Karpas-422 (cell line): ENCODE results near the gene PLCB1. TPM values are rescaled to one million over a fixed set of nuclear protein-coding genes. Genes with fewer than 3 reads are reported as not detected.

Experiments
- DNase-seq: peaks from one replicate; pipeline ENCODE4 v3.0.0-alpha.2; 2015
- H2AFZ ChIP-seq: fragments of 200-600 bp; sonication (generic); 2 replicates; pipeline ENCODE4 v1.6.1; 2014; ENCODE audit warnings: antibody characterized with exemption, low read length, mixed read lengths
- H3K27ac ChIP-seq: fragments of 200-600 bp; sonication (generic); 2 replicates; pipeline ENCODE4 v1.5.1; 2014; ENCODE audit warnings: mild to moderate bottlenecking, low read length, moderate library complexity
- H3K27me3 ChIP-seq: fragments of 200-600 bp; sonication (generic); 2 replicates; pipeline ENCODE4 v1.6.1; 2014; ENCODE audit warnings: low read length, mixed read lengths
- H3K36me3 ChIP-seq: fragments of 200-600 bp; sonication (generic); 2 replicates; pipeline ENCODE4 v1.6.1; 2014; ENCODE audit warnings: low read length, mixed read lengths; ENCODE audit not compliant: insufficient read depth
- H3K4me1 ChIP-seq: fragments of 200-600 bp; sonication (generic); 2 replicates; pipeline ENCODE4 v1.6.1; 2014; ENCODE audit warnings: mild to moderate bottlenecking, low read length, mixed read lengths
- H3K4me2 ChIP-seq: fragments of 200-600 bp; sonication (generic); 2 replicates; pipeline ENCODE4 v1.6.1; 2014; ENCODE audit warnings: low read length, low read depth, mild to moderate bottlenecking; ENCODE audit not compliant: poor library complexity, severe bottlenecking
- H3K4me3 ChIP-seq: fragments of 200-600 bp; sonication (generic); 2 replicates; pipeline ENCODE4 v1.5.1; 2014; ENCODE audit warnings: mild to moderate bottlenecking, antibody characterized with exemption, low read length, mixed read lengths
- H3K79me2 ChIP-seq: fragments of 200-600 bp; sonication (generic); 2 replicates; pipeline ENCODE4 v1.6.1; 2014; ENCODE audit warnings: mild to moderate bottlenecking, low read length, mixed read lengths
- H3K9ac ChIP-seq: fragments of 200-600 bp; sonication (generic); 2 replicates; pipeline ENCODE4 v1.6.0; 2014; ENCODE audit warnings: low read length
- H3K9me2 ChIP-seq: fragments of 200-600 bp; sonication (generic), shearing (Covaris generic); replicated peaks from 2 replicates; pipeline ENCODE4 v1.6.0; 2014; ENCODE audit warnings: mild to moderate bottlenecking, low read length, moderate library complexity; ENCODE audit not compliant: insufficient read depth
- H3K9me3 ChIP-seq: fragments of 300-700, 200-600 bp; sonication (generic); 2 replicates; pipeline ENCODE4 v1.6.1; 2014; ENCODE audit warnings: low read length, mixed read lengths
- H4K20me1 ChIP-seq: fragments of 200-600 bp; sonication (generic); 2 replicates; pipeline ENCODE4 v1.6.1; 2014; ENCODE audit warnings: mild to moderate bottlenecking, antibody characterized with exemption, low read length, low read depth; ENCODE audit not compliant: insufficient read depth
- total RNA-seq: library from RNA; depleted of rRNA; stranded (reverse); fragments of >200 nt; shearing (Covaris generic); gene quantifications from 2 replicates; pipeline ENCODE4 v1.2.3, GENCODE V29; 2014; ENCODE audit warnings: low replicate concordance

Gene PLCB1
- total RNA-seq, 1 experiment from 2014 or later, result 0.82 TPM

DNA sequence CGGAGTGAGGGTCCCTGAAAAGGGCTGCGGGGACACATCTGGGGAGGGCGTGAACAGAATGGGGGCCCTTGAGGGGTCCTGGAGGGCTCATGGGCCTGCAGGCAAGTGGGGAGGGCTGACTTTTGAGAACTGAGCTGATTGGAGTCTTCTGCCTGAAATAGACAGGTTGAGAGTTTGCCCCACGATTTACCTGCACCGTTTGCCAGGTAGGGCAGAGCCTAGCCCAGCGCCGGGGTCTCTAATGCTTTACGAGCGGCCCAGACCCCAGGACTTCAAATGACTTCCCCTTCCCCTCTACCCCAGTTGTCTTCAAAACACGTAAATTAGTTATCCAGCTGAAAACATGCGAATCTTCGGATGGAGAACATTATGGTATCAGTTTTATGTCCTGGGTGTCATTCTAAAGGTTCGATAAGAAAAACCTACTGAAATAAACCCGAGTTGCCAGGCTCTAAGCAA, 1.3 kb downstream of the PLCB1 start:
- no peak overlapping the region for H3K9ac ChIP-seq
- H2AFZ ChIP-seq, result no peak overlapping the region
- DNase-seq, result no peak
- H3K27ac ChIP-seq, result no peak overlapping the region
- peaks cover 4% of the 10 kb centered on the region for H3K4me1 ChIP-seq
- no peaks in the 10 kb centered on the region for H3K9me2 ChIP-seq
- no peaks in the 10 kb centered on the region for H4K20me1 ChIP-seq
- no peak overlapping the region for H3K4me2 ChIP-seq
- H3K9me3 ChIP-seq, result no peaks in the 10 kb centered on the region
- H3K27me3 ChIP-seq, result 0 out of 2 replicates have a peak, but pooled peaks cover under 1% of the 10 kb centered on the region
- no peaks in the 10 kb centered on the region for H3K79me2 ChIP-seq
- H3K4me3 ChIP-seq, result no peak overlapping the region
- H3K36me3 ChIP-seq, result no peaks in the 10 kb centered on the region

DNA sequence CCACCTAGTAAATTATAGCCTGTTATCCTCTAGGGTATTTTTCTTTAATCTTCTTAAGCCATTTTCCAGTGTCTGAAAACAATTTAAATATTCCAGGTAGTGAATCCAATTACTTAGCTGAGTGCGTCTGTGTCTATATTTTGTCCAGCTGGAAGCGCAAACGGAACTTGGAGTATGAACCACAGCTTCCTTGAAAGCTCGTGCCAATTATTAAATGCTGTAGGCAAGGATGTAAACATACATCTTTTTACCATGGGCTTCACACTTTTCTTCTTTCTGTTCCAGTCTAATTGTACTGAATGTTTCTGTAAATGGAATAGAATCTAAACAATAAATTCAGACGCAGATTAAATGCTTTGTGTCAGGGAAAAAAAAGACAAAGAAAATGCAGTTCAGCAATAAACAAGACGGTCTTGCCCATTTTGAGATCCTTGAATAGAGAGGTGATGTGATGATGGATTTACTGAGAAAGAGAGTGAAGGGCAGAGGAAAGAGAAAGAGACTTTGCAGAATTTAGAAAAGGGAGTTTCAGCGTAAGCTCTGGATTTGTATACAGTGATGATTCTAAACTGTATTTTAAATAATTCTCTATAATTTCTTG, 1.9 kb downstream of the PLCB1 start:
- H3K4me1 ChIP-seq, result no peaks in the 10 kb centered on the region
- no peak for DNase-seq
- H3K4me2 ChIP-seq, result no peak overlapping the region
- no peak overlapping the region for H2AFZ ChIP-seq
- no peaks in the 10 kb centered on the region for H3K36me3 ChIP-seq
- no peaks in the 10 kb centered on the region for H3K79me2 ChIP-seq
- H4K20me1 ChIP-seq, result no peaks in the 10 kb centered on the region
- H3K9me2 ChIP-seq, result no peaks in the 10 kb centered on the region
- no peak overlapping the region for H3K27ac ChIP-seq
- H3K27me3 ChIP-seq, result 0 out of 2 replicates have a peak, but pooled peaks cover 3% of the 10 kb centered on the region
- no peaks in the 10 kb centered on the region for H3K9me3 ChIP-seq
- no peak overlapping the region for H3K9ac ChIP-seq
- H3K4me3 ChIP-seq, result no peak overlapping the region

DNA sequence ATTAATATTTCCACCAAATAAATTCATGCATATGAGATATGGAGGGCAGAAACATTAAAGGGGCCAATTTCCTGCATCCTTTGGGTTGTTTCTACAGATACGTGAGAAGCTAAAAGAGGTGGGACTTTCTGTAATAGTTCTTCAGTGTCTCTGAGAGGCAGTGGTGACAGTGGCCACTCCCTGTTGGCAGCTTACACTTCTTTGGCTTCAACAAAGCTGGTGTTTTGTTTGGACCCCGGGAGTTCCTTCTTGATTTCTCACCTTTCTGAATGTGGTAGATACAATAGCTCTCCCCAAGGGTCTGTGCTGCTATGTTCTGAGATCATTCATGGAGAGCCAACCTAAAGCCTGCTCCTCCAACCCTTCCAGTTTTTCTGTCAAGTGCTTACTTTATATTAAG, 7.8 kb downstream of the PLCB1 start:
- Histone ChIP-seq H3K4me2 (no peak overlapping the region), H3K79me2 (no peaks in the 10 kb centered on the region), H3K27me3 (0 out of 2 replicates have a peak, but pooled peaks cover 3% of the 10 kb centered on the region), H3K4me1 (no peaks in the 10 kb centered on the region), H2AFZ (no peak overlapping the region), H3K36me3 (no peaks in the 10 kb centered on the region), H3K27ac (no peak overlapping the region), H3K9ac (no peak overlapping the region), H3K9me3 (no peaks in the 10 kb centered on the region), H3K9me2 (no peaks in the 10 kb centered on the region), H3K4me3 (no peak overlapping the region), H4K20me1 (no peaks in the 10 kb centered on the region)
- no peak for DNase-seq

DNA sequence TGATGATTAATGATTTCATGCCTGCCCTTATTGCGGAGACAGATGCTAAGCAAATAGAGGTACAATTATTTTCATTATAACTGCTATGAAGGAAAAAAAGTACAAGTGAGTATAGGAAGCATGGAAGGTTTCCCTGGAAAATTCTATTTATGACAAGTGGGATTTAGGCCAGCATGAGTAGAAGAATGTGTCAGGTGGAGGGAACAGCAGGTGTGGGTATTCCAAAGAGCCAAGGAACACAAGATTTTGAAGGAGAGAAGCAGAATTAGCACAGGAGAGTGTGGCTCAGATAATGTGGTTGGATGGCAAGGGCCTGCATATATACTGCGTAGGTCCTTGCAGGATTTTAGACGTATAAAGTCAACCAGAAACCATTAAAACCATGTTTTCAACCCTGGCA, 11.4 kb downstream of the PLCB1 start:
- Histone ChIP-seq H3K36me3 (no peaks in the 10 kb centered on the region), H4K20me1 (no peaks in the 10 kb centered on the region), H2AFZ (no peak overlapping the region), H3K9ac (no peak overlapping the region), H3K4me1 (no peaks in the 10 kb centered on the region), H3K27me3 (0 out of 2 replicates have a peak, but pooled peaks cover under 1% of the 10 kb centered on the region), H3K4me3 (no peak overlapping the region), H3K4me2 (no peak overlapping the region), H3K79me2 (no peaks in the 10 kb centered on the region), H3K9me2 (no peaks in the 10 kb centered on the region), H3K27ac (no peak overlapping the region), H3K9me3 (no peaks in the 10 kb centered on the region)
- DNase-seq, result no peak

DNA sequence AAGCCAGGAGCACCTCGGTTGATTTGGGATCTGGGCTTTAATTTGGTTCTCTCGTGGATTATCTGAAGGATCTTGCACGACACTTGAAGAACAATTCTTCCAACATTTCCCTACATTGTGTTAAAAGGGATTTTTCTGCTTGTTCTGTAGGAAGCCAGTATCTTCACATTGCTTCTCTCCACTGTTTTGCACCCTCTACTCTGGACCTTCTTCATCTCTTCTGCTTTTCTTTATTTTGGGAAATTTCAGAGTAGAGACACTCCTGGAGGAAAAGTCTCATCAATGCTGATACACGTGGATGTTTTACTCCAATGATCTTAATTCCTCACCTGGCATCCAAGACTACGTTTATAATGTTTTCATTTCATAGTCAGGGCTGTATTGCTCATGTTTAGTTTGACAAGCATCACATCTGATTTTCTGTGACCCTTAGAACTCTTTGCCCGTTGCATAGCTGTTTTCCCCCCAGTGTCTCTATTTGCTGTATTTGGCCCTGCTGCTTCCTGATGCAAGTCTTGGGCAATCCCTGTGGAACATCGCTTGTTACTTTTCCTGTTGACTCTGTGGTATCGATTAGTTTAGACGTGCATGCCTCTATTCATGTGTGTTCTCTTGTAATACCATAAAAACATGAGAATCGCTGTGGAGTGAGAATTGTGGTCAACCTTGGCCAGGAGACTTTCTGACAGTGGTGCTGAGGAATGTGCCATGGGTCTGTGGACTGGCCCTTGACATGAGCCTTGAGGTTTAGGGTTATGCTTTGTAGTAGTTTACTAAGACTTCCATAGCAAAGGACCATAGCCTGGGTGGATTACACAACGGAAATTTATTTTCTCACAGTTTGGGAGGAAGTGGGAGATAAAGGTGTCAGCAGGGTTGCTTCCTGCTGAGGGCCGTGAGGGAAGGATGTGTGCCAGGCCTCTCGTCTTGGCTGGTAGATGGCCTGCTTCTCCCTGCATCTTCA, 12.5 kb downstream of the PLCB1 start:
- DNase-seq, result no peak
- Histone ChIP-seq H3K4me2 (no peak overlapping the region), H2AFZ (no peak overlapping the region), H4K20me1 (no peaks in the 10 kb centered on the region), H3K36me3 (no peaks in the 10 kb centered on the region), H3K9me3 (no peaks in the 10 kb centered on the region), H3K9me2 (no peaks in the 10 kb centered on the region), H3K4me1 (no peaks in the 10 kb centered on the region), H3K79me2 (no peaks in the 10 kb centered on the region), H3K27me3 (no peaks in the 10 kb centered on the region), H3K27ac (no peak overlapping the region), H3K9ac (no peak overlapping the region), H3K4me3 (no peak overlapping the region)

DNA sequence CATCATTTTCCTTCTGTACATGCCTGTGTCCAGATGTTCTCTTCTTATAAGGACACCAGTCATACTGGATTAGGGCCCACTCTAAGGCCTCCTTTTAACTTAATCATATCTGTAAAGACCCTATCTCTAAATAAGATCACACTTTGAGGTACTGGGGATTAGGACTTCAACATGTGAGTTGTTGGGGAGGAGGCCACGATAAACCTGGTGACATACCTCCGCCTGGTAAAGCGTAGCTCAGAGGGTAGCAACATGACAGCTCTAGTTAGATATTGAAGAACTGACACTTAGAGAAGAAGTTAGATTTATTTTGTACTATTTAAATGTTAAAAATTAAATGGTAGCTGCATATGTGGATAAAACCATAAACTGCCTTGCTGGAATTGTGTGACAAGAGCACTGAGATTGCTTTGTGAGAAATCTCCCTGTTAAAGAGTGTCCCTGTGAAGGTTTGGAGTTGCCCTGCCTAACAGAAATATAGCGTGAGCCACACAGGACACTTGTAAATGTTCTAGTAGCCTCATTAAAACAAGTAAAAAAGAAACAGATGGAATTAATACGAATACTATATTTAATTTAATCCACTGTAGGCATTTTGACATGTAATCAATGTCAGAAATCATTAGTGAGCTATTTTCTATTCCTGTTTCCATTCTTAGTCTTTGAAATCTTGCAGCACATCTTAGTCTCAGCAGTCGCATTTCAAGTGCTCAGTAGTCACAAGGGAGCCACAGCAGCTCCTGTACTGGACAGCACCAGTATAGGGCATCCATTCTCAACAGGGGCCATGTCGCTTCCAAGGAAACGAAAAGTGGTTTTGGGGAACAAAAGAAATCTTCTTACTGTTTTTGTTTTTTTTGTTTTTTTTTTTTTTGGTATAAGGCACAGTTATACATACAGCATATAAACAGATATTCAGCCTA, 13.4 kb downstream of the PLCB1 start:
- Histone ChIP-seq H3K4me2 (no peak overlapping the region), H3K36me3 (no peaks in the 10 kb centered on the region), H3K4me3 (no peak overlapping the region), H2AFZ (no peak overlapping the region), H3K9me3 (no peaks in the 10 kb centered on the region), H3K9ac (no peak overlapping the region), H3K27ac (no peak overlapping the region), H3K9me2 (no peaks in the 10 kb centered on the region), H3K79me2 (no peaks in the 10 kb centered on the region), H4K20me1 (no peaks in the 10 kb centered on the region), H3K27me3 (no peaks in the 10 kb centered on the region), H3K4me1 (no peaks in the 10 kb centered on the region)
- no peak for DNase-seq

GRCh38 chr20:8147476-8147875, 15.4 kb downstream of the PLCB1 start:
- Histone ChIP-seq H3K9ac (no peak overlapping the region), H3K79me2 (no peaks in the 10 kb centered on the region), H3K4me3 (no peak overlapping the region), H3K4me1 (no peaks in the 10 kb centered on the region), H3K27ac (no peak overlapping the region), H2AFZ (no peak overlapping the region), H3K9me2 (no peaks in the 10 kb centered on the region), H3K4me2 (no peak overlapping the region), H3K9me3 (no peaks in the 10 kb centered on the region), H3K36me3 (no peaks in the 10 kb centered on the region), H3K27me3 (no peaks in the 10 kb centered on the region), H4K20me1 (no peaks in the 10 kb centered on the region)
- DNase-seq, result no peak
